Prostate gland (tissue), 2 donors: ENCODE data around the gene FAM89B.

Experiments
- POLR2A ChIP-seq: fragments of 450-650 bp; IDR thresholded peaks from one replicate; pipeline ENCODE4 v1.6.1; 2016; ENCODE audit warnings: antibody characterized with exemption, mild to moderate bottlenecking
- POLR2AphosphoS5 ChIP-seq: sonication (generic); formaldehyde crosslinking; IDR thresholded peaks from one replicate; pipeline ENCODE4 v1.6.1; 2017; ENCODE audit warnings: antibody characterized with exemption
- TF ChIP-seq, protein P1 (sequence below), 4 experiments: fragments of 200-600 bp in 2 of 4; fragments of 450-650 bp in 2 of 4; sonication (generic) in 2 of 4; IDR thresholded peaks; 1 replicate in 3 of 4; 2 replicates in 1 of 4; pipeline ENCODE4 v1.5.1; 2016 to 2019; ENCODE audit warnings: antibody characterized with exemption in 4 of 4, mild to moderate bottlenecking in 2 of 4, moderate library complexity in 2 of 4

DNA sequence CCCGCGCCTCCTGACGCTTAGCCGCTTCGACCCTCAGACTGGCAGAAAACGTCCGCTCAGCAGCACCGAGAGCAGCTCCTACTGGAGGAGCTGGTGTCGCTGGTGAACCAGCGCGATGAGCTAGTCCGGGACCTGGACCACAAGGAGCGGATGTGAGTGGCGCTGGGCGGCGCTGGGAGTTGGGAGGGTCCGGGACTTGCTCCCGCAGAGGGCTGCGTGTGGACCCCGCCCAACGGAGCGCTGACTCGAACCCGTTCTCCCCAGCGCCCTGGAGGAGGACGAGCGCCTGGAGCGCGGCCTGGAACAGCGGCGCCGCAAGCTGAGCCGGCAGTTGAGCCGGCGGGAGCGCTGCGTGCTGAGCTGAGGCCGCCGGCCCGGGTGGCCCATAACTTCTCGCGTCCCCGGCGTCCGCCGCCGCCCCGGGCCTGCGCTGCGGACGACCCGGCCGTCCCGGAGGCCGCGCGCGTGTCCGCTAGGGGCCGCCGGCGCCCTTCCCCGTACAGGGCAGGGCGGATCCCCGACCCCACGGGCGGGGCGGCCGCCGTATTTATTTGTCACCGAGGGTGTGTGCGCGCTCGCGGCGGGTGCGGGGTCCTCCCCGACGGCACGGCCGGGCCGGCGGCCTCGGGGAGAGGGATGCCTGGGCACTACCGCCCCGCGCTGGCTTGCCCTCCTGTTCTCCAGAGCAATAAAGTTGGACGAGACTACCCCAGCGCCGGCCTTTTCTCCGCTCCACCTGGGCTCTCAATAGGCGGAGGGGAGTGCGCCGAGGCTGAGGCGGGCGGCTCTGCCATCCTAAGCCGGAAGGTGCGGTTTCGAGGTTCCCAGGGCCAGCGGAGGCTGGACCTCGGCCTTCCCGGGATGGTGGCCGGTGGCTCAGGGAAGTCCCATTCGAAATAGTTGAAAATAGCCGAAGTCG is 19.9 kb downstream of the FAM89B start:
- TF ChIP-seq POLR2AphosphoS5 (no peak), POLR2A (no peak)
- TF ChIP-seq, protein P1, sequence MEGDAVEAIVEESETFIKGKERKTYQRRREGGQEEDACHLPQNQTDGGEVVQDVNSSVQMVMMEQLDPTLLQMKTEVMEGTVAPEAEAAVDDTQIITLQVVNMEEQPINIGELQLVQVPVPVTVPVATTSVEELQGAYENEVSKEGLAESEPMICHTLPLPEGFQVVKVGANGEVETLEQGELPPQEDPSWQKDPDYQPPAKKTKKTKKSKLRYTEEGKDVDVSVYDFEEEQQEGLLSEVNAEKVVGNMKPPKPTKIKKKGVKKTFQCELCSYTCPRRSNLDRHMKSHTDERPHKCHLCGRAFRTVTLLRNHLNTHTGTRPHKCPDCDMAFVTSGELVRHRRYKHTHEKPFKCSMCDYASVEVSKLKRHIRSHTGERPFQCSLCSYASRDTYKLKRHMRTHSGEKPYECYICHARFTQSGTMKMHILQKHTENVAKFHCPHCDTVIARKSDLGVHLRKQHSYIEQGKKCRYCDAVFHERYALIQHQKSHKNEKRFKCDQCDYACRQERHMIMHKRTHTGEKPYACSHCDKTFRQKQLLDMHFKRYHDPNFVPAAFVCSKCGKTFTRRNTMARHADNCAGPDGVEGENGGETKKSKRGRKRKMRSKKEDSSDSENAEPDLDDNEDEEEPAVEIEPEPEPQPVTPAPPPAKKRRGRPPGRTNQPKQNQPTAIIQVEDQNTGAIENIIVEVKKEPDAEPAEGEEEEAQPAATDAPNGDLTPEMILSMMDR (IDR thresholded peaks at IDR 0.05) = peak in 2 of 4 experiments; percentile 23 to 35
